ENCODE measurements around the gene CNTNAP2.

The CNTNAP2 gene

GRCh38 chr7:148146346-148146745 lies 2029.7 kb downstream of the CNTNAP2 start:
- H3K4me3 ChIP-seq (ENCODE audit: control insufficient read depth, low read depth, low read length), result no peak overlapping the region
- no peak for DNase-seq (ENCODE audit: low read depth)
- TF ChIP-seq CTCF (conservative IDR thresholded peaks at IDR 0.05; ENCODE audit: control insufficient read depth, insufficient read depth, low read depth, low read length), result no peak

GRCh38 chr7:148147438-148147837 lies 2030.8 kb downstream of the CNTNAP2 start:
- TF ChIP-seq CTCF (conservative IDR thresholded peaks at IDR 0.05; ENCODE audit: control insufficient read depth, insufficient read depth, low read depth, low read length), result no peak
- DNase-seq (ENCODE audit: low read depth), result no peak
- no peak overlapping the region for H3K4me3 ChIP-seq (ENCODE audit: control insufficient read depth, low read depth, low read length)

- no peak overlapping the region for H3K4me3 ChIP-seq (ENCODE audit: control insufficient read depth, low read depth, low read length)
- DNase-seq (ENCODE audit: low read depth), result no peak
- TF ChIP-seq CTCF (conservative IDR thresholded peaks at IDR 0.05; ENCODE audit: control insufficient read depth, insufficient read depth, low read depth, low read length), result no peak
These were observed 2031.9 kb downstream of the CNTNAP2 start for GRCh38 chr7:148148456-148148855.

GRCh38 chr7:148149730-148150129 lies 2033.1 kb downstream of the CNTNAP2 start:
- H3K4me3 ChIP-seq (ENCODE audit: control insufficient read depth, low read depth, low read length), result no peak overlapping the region
- DNase-seq (ENCODE audit: low read depth), result no peak
- TF ChIP-seq CTCF (conservative IDR thresholded peaks at IDR 0.05; ENCODE audit: control insufficient read depth, insufficient read depth, low read depth, low read length), result no peak

GRCh38 chr7:148151778-148152177 lies 2035.2 kb downstream of the CNTNAP2 start:
- no peak for DNase-seq (ENCODE audit: low read depth)
- H3K4me3 ChIP-seq (ENCODE audit: control insufficient read depth, low read depth, low read length), result no peak overlapping the region
- TF ChIP-seq CTCF (conservative IDR thresholded peaks at IDR 0.05; ENCODE audit: control insufficient read depth, insufficient read depth, low read depth, low read length), result no peak

- DNase-seq (ENCODE audit: low read depth), result no peak
- H3K4me3 ChIP-seq (ENCODE audit: control insufficient read depth, low read depth, low read length), result no peak overlapping the region
- no peak for TF ChIP-seq CTCF (conservative IDR thresholded peaks at IDR 0.05; ENCODE audit: control insufficient read depth, insufficient read depth, low read depth, low read length)
These were observed 2037.1 kb downstream of the CNTNAP2 start for GRCh38 chr7:148153616-148154284.

- no peak for DNase-seq (ENCODE audit: low read depth)
These were observed 2038.4 kb downstream of the CNTNAP2 start for GRCh38 chr7:148155000-148155399.

More at GRCh38 chr7:148155000-148155399, 2038.4 kb downstream of the CNTNAP2 start:
- no peak overlapping the region for H3K4me3 ChIP-seq (ENCODE audit: control insufficient read depth, low read depth, low read length)
- no peak for TF ChIP-seq CTCF (conservative IDR thresholded peaks at IDR 0.05; ENCODE audit: control insufficient read depth, insufficient read depth, low read depth, low read length)

All from fibroblast of mammary gland (primary cell).